ENCODE measurements around the gene KCNQ4.
A peak's percentile ranks its signal among the peaks of the same experiment; 100 is the strongest.

KCNQ4 gene

DNA sequence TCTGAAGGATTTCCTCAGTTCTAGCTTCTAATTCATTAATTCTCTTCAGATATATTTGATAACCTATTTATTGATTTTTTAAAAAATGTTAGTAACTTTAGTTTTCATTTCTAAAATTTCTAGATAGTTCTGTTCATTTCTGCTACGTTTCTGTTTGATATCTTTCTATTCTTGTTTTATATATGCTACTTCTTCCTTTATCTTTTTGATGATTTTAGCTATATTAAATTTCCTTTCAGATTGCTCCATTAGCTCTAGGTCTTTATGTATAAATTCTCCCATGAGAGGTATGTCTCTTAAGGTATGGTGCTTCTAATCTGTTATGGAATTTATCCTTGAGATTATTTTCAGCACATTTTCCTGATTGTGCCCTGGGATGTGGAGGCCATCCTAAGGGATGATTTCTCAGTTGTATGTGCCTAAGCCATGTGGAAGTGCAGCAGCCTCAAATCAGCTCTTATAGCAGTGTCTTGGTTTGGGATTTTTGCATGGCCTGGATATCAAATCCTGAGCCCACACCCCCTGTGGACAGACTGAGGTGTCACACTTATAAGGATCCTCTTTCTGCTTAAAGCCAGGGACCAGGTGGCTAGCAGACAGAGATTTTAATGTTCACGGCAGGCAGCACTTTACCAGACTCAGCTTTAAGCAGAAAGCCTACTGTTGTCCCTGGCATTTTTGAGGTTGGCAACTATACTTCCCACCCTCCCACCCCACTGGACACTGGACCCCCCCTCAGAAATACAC lies 6.2 kb upstream of the KCNQ4 start:
- Histone ChIP-seq H3K79me2 (ENCODE audit: control insufficient read depth, insufficient read depth, low read length) (no peaks in the 10 kb centered on the region), H3K56ac (ENCODE audit: low read length) (no peak overlapping the region), H4K8ac (ENCODE audit: low read depth, low read length) (no peak overlapping the region), H3K4me2 (ENCODE audit: low read length) (no peak overlapping the region), H3K4ac (ENCODE audit: low read depth, low read length) (no peak overlapping the region), H2AK5ac (ENCODE audit: low read length) (no peak overlapping the region), H3K4me3 (ENCODE audit: low read length) (no peak overlapping the region), H4K5ac (ENCODE audit: low read length) (no peak overlapping the region), H3K27ac (ENCODE audit: low read depth, low read length) (no peak overlapping the region), H3K18ac (ENCODE audit: low read length) (no peak overlapping the region), H3K9ac (ENCODE audit: low read length) (no peak overlapping the region), H2BK120ac (ENCODE audit: low read depth, low read length) (no peak overlapping the region), H2BK15ac (replicated peaks; ENCODE audit: low read depth) (no peak overlapping the region), H3K36me3 (ENCODE audit: control insufficient read depth, insufficient read depth, low read length) (no peaks in the 10 kb centered on the region), H2BK5ac (ENCODE audit: low read length) (no peak overlapping the region), H3K4me1 (ENCODE audit: control insufficient read depth, low read depth, low read length) (no peaks in the 10 kb centered on the region), H3K79me1 (ENCODE audit: low read length) (no peaks in the 10 kb centered on the region), H3K27me3 (ENCODE audit: insufficient read depth, low read length, poor library complexity) (peaks cover 2% of the 10 kb centered on the region), H3K23ac (ENCODE audit: low read length) (no peak overlapping the region)
- no CpG with 5 or more reads among the region's 2 CpGs for WGBS (ENCODE audit: extremely low coverage, insufficient coverage, low lambda C conversion rate)
- no peak for DNase-seq

DNA sequence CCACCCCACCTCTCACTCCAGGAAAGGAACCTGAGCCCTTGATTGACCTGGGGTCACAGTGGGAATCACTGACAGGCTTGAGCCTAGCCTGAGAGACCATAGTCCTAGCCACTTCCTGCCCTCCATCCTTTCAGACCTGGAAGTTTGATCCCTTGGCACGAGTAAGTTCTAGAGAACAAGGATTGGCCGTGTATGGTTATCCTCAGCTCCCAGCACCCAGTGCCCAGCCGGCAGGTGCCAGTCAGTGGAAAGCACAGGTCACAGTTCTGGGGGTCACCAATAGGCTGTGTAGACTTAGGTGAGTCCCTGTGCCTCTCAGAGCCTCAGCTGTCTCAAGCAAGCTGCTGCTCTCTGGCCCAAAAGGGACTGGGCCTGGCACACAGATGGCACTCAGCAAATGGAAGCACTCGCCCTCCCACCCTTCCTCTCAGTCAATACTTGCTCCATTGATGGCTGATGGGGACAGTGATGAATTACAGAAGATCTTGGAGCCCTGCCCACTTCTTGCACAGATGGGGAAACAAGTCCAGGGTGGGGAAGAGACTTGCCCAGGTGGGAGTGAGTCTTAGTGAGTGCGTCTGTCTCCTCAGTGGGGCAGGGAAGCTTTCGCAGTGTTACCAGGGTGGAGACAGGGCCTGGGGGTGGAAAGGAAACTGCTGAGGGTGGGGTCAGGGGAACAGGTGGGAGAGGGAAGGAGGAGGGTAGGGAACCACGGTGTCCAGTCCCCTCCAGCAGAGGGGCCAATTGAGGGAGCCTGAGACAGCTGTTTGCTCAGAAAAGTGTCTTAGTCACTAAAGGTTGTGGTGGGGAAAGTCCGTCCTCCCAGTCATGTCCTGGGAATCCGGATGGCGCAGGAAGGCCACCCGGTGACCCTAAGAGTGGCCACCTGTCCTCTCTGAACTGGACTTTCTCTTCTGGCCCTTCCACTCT lies 2.6 kb upstream of the KCNQ4 start:
- Histone ChIP-seq H3K18ac (ENCODE audit: low read length) (no peak overlapping the region), H3K27me3 (ENCODE audit: insufficient read depth, low read length, poor library complexity) (peaks cover 12% of the 10 kb centered on the region), H4K5ac (ENCODE audit: low read length) (no peak overlapping the region), H3K23ac (ENCODE audit: low read length) (no peak overlapping the region), H3K4me1 (ENCODE audit: control insufficient read depth, low read depth, low read length) (no peaks in the 10 kb centered on the region), H3K36me3 (ENCODE audit: control insufficient read depth, insufficient read depth, low read length) (no peaks in the 10 kb centered on the region), H2BK120ac (ENCODE audit: low read depth, low read length) (no peak overlapping the region), H3K4ac (ENCODE audit: low read depth, low read length) (no peak overlapping the region), H3K79me1 (ENCODE audit: low read length) (no peaks in the 10 kb centered on the region), H4K8ac (ENCODE audit: low read depth, low read length) (no peak overlapping the region), H3K56ac (ENCODE audit: low read length) (no peak overlapping the region), H2AK5ac (ENCODE audit: low read length) (no peak overlapping the region), H3K9ac (ENCODE audit: low read length) (no peak overlapping the region), H3K4me2 (ENCODE audit: low read length) (no peak overlapping the region), H3K27ac (ENCODE audit: low read depth, low read length) (no peak overlapping the region), H3K79me2 (ENCODE audit: control insufficient read depth, insufficient read depth, low read length) (no peaks in the 10 kb centered on the region), H3K4me3 (ENCODE audit: low read length) (no peak overlapping the region), H2BK15ac (replicated peaks; ENCODE audit: low read depth) (no peak overlapping the region), H2BK5ac (ENCODE audit: low read length) (no peak overlapping the region)
- WGBS (ENCODE audit: extremely low coverage, insufficient coverage, low lambda C conversion rate), result no CpG with 5 or more reads among the region's 11 CpGs
- DNase-seq, result no peak

DNA sequence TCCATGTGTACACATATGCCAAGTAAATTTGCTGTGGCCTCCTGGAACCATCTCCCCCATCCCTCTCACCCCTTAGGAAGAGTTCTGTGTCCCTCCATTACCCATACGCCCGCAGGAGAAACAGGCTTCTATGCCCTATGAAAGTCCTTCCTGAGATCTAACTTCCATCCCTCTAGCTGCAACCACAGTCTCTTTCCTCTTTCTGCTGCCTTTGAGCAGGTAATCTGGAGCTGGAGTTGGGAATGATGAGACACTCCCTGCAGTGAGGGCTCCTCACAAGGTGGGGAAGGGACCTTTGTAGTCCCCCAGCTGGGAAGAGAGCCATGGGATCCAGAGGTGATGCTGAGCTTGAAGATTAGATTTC lies 2.0 kb upstream of the KCNQ4 start:
- Histone ChIP-seq H3K18ac (ENCODE audit: low read length) (no peak overlapping the region), H3K23ac (ENCODE audit: low read length) (no peak overlapping the region), H2AK5ac (ENCODE audit: low read length) (no peak overlapping the region), H3K4me3 (ENCODE audit: low read length) (no peak overlapping the region), H3K27ac (ENCODE audit: low read depth, low read length) (no peak overlapping the region), H2BK15ac (replicated peaks; ENCODE audit: low read depth) (no peak overlapping the region), H3K9ac (ENCODE audit: low read length) (no peak overlapping the region), H3K4ac (ENCODE audit: low read depth, low read length) (no peak overlapping the region), H3K4me1 (ENCODE audit: control insufficient read depth, low read depth, low read length) (no peaks in the 10 kb centered on the region), H3K79me1 (ENCODE audit: low read length) (no peaks in the 10 kb centered on the region), H2BK120ac (ENCODE audit: low read depth, low read length) (no peak overlapping the region), H2BK5ac (ENCODE audit: low read length) (no peak overlapping the region), H3K36me3 (ENCODE audit: control insufficient read depth, insufficient read depth, low read length) (no peaks in the 10 kb centered on the region), H4K8ac (ENCODE audit: low read depth, low read length) (no peak overlapping the region), H3K27me3 (ENCODE audit: insufficient read depth, low read length, poor library complexity) (peaks cover 12% of the 10 kb centered on the region), H3K79me2 (ENCODE audit: control insufficient read depth, insufficient read depth, low read length) (no peaks in the 10 kb centered on the region), H4K5ac (ENCODE audit: low read length) (no peak overlapping the region), H3K4me2 (ENCODE audit: low read length) (no peak overlapping the region), H3K56ac (ENCODE audit: low read length) (no peak overlapping the region)
- WGBS (ENCODE audit: extremely low coverage, insufficient coverage, low lambda C conversion rate), result no CpG with 5 or more reads among the region's 2 CpGs
- no peak for DNase-seq

DNA sequence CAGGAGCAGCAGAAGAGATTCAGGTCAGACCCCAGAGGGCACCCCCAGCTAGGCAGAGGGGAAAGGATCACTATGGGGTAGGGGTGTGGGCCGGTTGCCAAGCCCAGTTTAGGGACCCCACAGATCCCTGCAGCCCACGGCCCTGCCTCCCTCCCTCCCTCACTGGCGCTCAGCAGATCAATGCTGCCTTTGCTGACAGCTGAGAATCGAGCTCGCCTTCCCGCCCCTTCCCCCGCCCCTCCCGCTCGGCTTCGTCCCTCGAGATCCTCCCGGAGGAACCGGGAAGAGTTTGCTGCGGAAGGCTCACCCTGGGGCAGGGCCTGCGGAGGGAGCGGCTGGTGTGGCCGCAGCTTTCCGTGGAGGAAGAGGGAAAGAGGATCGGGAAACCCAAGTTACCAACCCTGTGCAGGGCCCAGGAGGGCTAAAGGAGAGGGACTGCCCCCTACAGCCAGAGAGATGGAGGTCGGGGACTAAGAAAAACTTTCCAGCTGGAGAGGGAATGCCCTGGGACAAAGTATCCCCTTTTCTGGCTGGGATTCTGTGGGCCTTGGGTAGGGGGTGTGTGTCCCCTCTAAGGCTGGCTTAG lies 1.1 kb upstream of the KCNQ4 start:
- H3K18ac ChIP-seq (ENCODE audit: low read length), result no peak overlapping the region
- H3K27ac ChIP-seq (ENCODE audit: low read depth, low read length), result no peak overlapping the region
- no peak overlapping the region for H3K4me3 ChIP-seq (ENCODE audit: low read length)
- H4K5ac ChIP-seq (ENCODE audit: low read length), result no peak overlapping the region
- peak overlapping the region; percentile 74 for H3K56ac ChIP-seq (ENCODE audit: low read length)
- H3K4me1 ChIP-seq (ENCODE audit: control insufficient read depth, low read depth, low read length), result no peaks in the 10 kb centered on the region
- no peak overlapping the region for H2BK5ac ChIP-seq (ENCODE audit: low read length)
- H3K4ac ChIP-seq (ENCODE audit: low read depth, low read length), result no peak overlapping the region
- peak; percentile 62 for DNase-seq
- H2BK15ac ChIP-seq (replicated peaks; ENCODE audit: low read depth), result no peak overlapping the region
- H2AK5ac ChIP-seq (ENCODE audit: low read length), result no peak overlapping the region
- WGBS (ENCODE audit: extremely low coverage, insufficient coverage, low lambda C conversion rate), result no CpG with 5 or more reads among the region's 20 CpGs
- H3K36me3 ChIP-seq (ENCODE audit: control insufficient read depth, insufficient read depth, low read length), result no peaks in the 10 kb centered on the region
- H3K27me3 ChIP-seq (ENCODE audit: insufficient read depth, low read length, poor library complexity), result peaks cover 12% of the 10 kb centered on the region
- H3K79me1 ChIP-seq (ENCODE audit: low read length), result no peaks in the 10 kb centered on the region
- no peaks in the 10 kb centered on the region for H3K79me2 ChIP-seq (ENCODE audit: control insufficient read depth, insufficient read depth, low read length)
- H4K8ac ChIP-seq (ENCODE audit: low read depth, low read length), result no peak overlapping the region
- H3K4me2 ChIP-seq (ENCODE audit: low read length), result peak overlapping the region; percentile 45
- H3K23ac ChIP-seq (ENCODE audit: low read length), result no peak overlapping the region
- peak overlapping the region; percentile 45 for H3K9ac ChIP-seq (ENCODE audit: low read length)
- no peak overlapping the region for H2BK120ac ChIP-seq (ENCODE audit: low read depth, low read length)

DNA sequence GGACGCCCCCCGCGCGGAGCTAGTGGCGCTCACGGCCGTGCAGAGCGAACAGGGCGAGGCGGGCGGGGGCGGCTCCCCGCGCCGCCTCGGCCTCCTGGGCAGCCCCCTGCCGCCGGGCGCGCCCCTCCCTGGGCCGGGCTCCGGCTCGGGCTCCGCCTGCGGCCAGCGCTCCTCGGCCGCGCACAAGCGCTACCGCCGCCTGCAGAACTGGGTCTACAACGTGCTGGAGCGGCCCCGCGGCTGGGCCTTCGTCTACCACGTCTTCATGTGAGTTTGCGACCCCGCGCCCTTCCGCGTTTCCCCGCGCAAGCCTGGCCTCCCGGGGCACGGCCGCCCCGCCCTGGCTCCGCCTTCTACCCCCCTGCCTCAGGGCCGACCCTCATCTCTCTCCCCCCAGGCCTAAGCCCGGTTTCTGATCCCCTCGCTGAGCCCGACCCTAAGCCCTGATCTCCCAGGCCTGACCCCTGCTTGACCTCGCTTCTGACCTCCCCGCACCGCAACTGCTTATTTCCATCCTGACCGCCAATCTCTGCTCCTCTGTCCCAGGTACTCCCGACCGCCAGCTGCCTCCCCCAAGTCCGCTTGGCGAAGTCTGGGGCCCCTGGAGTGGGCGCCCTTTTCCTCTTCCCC lies 669 bp downstream of the KCNQ4 start:
- Histone ChIP-seq H2BK15ac (replicated peaks; ENCODE audit: low read depth) (no peak overlapping the region), H3K27me3 (ENCODE audit: insufficient read depth, low read length, poor library complexity) (peaks cover 12% of the 10 kb centered on the region), H3K18ac (ENCODE audit: low read length) (no peak overlapping the region), H3K79me1 (ENCODE audit: low read length) (no peaks in the 10 kb centered on the region), H3K27ac (ENCODE audit: low read depth, low read length) (no peak overlapping the region), H3K4me2 (ENCODE audit: low read length) (peak overlapping the region; percentile 62), H3K36me3 (ENCODE audit: control insufficient read depth, insufficient read depth, low read length) (no peaks in the 10 kb centered on the region), H3K23ac (ENCODE audit: low read length) (no peak overlapping the region), H3K56ac (ENCODE audit: low read length) (peak overlapping the region; percentile 42), H3K9ac (ENCODE audit: low read length) (peak overlapping the region; percentile 32), H3K79me2 (ENCODE audit: control insufficient read depth, insufficient read depth, low read length) (no peaks in the 10 kb centered on the region), H2AK5ac (ENCODE audit: low read length) (no peak overlapping the region), H4K5ac (ENCODE audit: low read length) (no peak overlapping the region), H4K8ac (ENCODE audit: low read depth, low read length) (no peak overlapping the region), H3K4ac (ENCODE audit: low read depth, low read length) (no peak overlapping the region), H3K4me3 (ENCODE audit: low read length) (no peak overlapping the region), H2BK120ac (ENCODE audit: low read depth, low read length) (no peak overlapping the region), H2BK5ac (ENCODE audit: low read length) (no peak overlapping the region), H3K4me1 (ENCODE audit: control insufficient read depth, low read depth, low read length) (no peaks in the 10 kb centered on the region)
- no CpG with 5 or more reads among the region's 63 CpGs for WGBS (ENCODE audit: extremely low coverage, insufficient coverage, low lambda C conversion rate)
- DNase-seq, result peak; percentile 30
